Measurements from ENCODE around the gene COMP. TPM values are rescaled to one million over a fixed set of nuclear protein-coding genes. Genes with fewer than 3 reads are reported as not detected.

Gene COMP
- total RNA-seq = under 1 TPM in 2 of 3 donors, not detected in 1; 0.12 to 0.95 TPM
- long read RNA-seq, donor 1, partial matches to known transcripts = 2 of 3 reads
- long read RNA-seq, donor 1, other reads (novel, unspliced or antisense) = 0 of 3 reads
- long read RNA-seq, donor 2, partial matches to known transcripts = 0 of 1 reads
- long read RNA-seq, donor 2, other reads (novel, unspliced or antisense) = 0 of 1 reads

DNA sequence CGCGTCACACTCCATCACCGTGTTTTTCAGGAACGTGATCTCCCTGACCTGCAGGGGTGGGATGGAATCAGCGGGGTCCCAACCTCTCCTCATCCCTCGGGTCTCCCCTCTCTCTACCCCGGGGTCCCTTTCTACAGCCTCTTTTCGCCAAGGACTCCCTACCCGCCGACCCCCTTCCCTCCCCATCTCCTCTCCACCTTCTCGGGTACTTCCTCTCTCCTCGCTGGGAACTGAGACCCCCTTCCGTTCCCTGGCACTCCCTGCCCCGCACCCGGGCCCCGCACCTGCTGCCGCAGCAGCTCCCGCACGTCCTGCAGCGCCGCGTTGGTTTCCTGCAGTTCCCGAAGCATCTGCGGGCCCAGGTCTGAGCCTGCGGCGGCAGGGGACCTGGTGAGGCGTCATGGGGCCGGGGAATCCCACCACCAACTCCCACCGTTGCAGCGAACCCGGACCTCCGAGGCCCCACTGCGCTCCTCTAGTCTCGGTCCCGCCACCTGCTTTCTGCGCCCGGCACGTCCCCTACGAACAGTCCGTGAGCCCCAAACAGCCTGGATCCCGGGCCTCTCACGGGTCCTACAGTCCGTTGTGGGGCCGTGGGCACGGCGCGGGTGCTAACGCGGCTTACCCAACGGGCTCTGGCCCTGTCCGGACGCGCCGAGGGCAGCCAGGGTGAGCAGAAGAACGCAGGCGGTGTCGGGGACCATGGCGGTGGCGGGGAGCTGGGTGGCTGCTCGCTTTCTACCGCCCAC, at the start of gene COMP:
COMP (minus strand) TSS at position 740 of the 749 bp plus-strand sequence; CDS start at position 704, 36 bp downstream.
- intact Hi-C loops (cut with DNase I, micrococcal nuclease) = no loop called here
- TF ChIP-seq, protein P1, sequence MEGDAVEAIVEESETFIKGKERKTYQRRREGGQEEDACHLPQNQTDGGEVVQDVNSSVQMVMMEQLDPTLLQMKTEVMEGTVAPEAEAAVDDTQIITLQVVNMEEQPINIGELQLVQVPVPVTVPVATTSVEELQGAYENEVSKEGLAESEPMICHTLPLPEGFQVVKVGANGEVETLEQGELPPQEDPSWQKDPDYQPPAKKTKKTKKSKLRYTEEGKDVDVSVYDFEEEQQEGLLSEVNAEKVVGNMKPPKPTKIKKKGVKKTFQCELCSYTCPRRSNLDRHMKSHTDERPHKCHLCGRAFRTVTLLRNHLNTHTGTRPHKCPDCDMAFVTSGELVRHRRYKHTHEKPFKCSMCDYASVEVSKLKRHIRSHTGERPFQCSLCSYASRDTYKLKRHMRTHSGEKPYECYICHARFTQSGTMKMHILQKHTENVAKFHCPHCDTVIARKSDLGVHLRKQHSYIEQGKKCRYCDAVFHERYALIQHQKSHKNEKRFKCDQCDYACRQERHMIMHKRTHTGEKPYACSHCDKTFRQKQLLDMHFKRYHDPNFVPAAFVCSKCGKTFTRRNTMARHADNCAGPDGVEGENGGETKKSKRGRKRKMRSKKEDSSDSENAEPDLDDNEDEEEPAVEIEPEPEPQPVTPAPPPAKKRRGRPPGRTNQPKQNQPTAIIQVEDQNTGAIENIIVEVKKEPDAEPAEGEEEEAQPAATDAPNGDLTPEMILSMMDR (IDR thresholded peaks at IDR 0.05) = no peak
- ATAC-seq = no peak
- H3K4me1 ChIP-seq (ENCODE audit: low read depth) = peaks cover 18% of the 10 kb centered on the region
- no peak for DNase-seq
- H3K9me3 ChIP-seq = no peaks in the 10 kb centered on the region
- no peaks in the 10 kb centered on the region for H3K36me3 ChIP-seq (ENCODE audit: low read depth)
- no peak within 1 kb of the TSS for H3K4me3 ChIP-seq

DNA sequence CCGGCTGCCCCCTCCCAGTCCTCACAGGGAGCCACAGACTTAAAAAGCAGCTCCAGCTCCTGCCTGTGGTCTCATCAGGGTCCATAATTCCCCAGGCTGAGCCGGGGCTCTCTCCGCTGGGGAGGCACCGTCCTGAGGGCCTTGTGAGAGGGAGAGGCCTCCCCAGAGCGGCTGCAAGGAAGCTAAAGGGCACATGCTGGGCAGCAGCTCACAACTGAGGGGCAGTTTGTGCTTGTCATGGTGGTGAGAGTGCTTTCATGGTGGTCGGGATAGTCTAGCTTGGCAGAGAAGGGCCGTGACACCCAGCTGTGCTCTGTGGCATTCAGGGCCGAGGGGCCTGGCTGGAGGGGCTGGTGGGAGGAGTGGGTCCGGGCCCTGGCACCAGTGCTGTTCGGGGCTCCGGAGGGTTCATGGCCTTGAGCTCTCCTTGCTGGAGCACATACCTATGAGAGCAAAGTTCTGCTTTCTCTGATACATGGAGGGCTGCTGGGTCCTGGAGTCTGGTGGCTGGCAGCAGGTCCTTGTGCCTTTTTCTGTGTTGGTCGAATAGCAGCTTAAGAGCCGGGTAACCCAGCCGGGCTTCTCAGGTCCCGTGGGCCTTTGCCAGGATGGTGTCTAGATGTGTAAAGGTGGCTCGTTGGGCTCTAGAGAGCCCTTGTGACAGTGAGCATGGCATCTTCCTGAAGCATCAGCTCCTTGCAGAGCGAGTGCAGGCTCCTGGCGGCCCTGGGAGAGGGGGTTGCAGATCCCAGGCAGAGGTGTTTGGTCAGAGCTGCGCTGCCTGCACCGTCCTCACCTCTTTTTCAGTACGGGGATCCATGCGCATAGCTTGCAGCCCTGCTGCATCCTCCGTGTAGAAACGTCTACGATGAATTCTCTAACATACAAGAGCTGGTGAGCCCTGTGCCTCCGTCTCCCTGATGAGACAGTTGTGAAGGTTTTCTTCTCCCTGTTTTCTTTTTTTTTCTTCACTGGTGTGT, 49.5 kb upstream of the COMP start:
- no peak overlapping the region for H3K4me3 ChIP-seq
- H3K4me1 ChIP-seq (ENCODE audit: low read depth) = peaks cover 55% of the 10 kb centered on the region
- intact Hi-C loops (cut with DNase I, micrococcal nuclease) = loop anchor here in 1 of 2 donors (10.0 kb wide), 1 partner anchor 246 kb away; no protein-coding TSS in a partner anchor
- no peak for ATAC-seq
- no peak for DNase-seq
- no peaks in the 10 kb centered on the region for H3K9me3 ChIP-seq
- TF ChIP-seq, protein P1 (IDR thresholded peaks at IDR 0.05) = no peak
- H3K36me3 ChIP-seq (ENCODE audit: low read depth) = no peaks in the 10 kb centered on the region

- TF ChIP-seq, protein P1 (IDR thresholded peaks at IDR 0.05) = no peak
- intact Hi-C loops (cut with DNase I, micrococcal nuclease) = loop anchor here in 1 of 2 donors (10.0 kb wide), 1 partner anchor 245 kb away; no protein-coding TSS in a partner anchor
- no peak overlapping the region for H3K4me3 ChIP-seq
- DNase-seq (no peak), ATAC-seq (no peak)
- H3K36me3 ChIP-seq (ENCODE audit: low read depth) = no peaks in the 10 kb centered on the region
- H3K4me1 ChIP-seq (ENCODE audit: low read depth) = peaks cover 63% of the 10 kb centered on the region
- H3K9me3 ChIP-seq = no peaks in the 10 kb centered on the region
Observed at GRCh38 chr19:18839465-18840287, 48.6 kb upstream of the COMP start.

GRCh38 chr19:18834644-18834984, 43.5 kb upstream of the COMP start:
- Histone ChIP-seq H3K9me3 (no peaks in the 10 kb centered on the region), H3K36me3 (ENCODE audit: low read depth) (no peaks in the 10 kb centered on the region), H3K4me3 (no peak overlapping the region), H3K4me1 (ENCODE audit: low read depth) (peaks cover 59% of the 10 kb centered on the region)
- ATAC-seq = no peak
- no peak for DNase-seq
- intact Hi-C loops (cut with DNase I, micrococcal nuclease) = no loop called here
- TF ChIP-seq, protein P1 (IDR thresholded peaks at IDR 0.05) = no peak

Measured in mucosa of descending colon (tissue), 3 donors.